ENCODE results near the gene ZP1. TPM values are rescaled to one million over a fixed set of nuclear protein-coding genes. Genes with fewer than 3 reads are reported as not detected.

The ZP1 gene
- total and polyA plus RNA-seq, 2 of the 8 experiments (the other 6 are each of a cell fraction or from before 2014, with no cell fraction given) = not detected

DNA sequence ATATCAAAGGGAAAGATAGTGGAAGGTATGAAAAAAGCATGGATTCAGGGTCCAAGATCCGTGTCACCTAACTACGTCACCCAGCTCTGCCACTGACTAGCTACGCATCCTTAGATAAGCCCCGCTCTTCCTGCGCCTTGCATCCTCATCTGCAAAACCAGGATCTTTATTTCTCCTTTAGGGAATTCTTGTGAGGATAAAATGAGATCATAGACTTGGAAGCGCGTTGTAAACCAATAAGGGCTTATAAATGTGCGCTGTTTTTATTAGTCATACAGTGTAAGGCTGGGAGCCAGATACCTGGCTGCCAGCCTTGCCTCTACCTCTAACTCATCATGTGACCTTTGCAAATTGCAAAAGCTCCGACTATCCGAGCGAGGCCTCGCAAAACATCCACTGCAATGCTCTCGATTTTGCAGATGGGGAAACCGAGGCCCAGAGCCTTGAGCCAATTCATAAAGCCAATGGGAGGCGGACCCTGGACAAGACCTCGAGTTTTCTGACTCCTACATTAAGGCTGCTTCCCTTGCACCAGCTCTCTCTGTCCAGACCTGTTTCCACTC is 38.3 kb downstream of the ZP1 start:
- 17% methylated on average over 16 of the region's 16 CpGs; no CpG with 5 or more reads in 1 of the 2 experiments for WGBS, 2 experiments (ENCODE audit: extremely low coverage in 1 of 2, insufficient coverage in 1 of 2, insufficient read length in 1 of 2, insufficient replicate concordance in 2 of 2, low coverage in 1 of 2, low lambda C conversion rate in 2 of 2, missing lambda C conversion rate in 1 of 2)
- TF ChIP-seq SP4 (IDR thresholded peaks at IDR 0.05; ENCODE audit: low read length) (no peak), POU5F1 (IDR thresholded peaks at IDR 0.05; ENCODE audit: low read depth, low read length) (no peak), JUND (IDR thresholded peaks at IDR 0.05; ENCODE audit: low read length) (no peak), PHF8 (conservative IDR thresholded peaks at IDR 0.05; ENCODE audit: low read depth, low read length) (no peak), JUN (IDR thresholded peaks at IDR 0.05; ENCODE audit: low read depth, low read length) (no peak)

More for the DNA sequence above, 38.3 kb downstream of the ZP1 start:
- H2BK5ac ChIP-seq (ENCODE audit: low read depth, low read length) = no peak overlapping the region; the same call in 1 of the 2 replicates
- ChIA-PET POLR2A (ENCODE audit: partially characterized antibody) (interaction anchor here (0.8 to 4.2 kb wide), 13 partner anchors 10 to 74 kb away, joined by 3 to 28 read pairs (median 4); partner anchors contain the start of genes CCDC86, TMEM109 and TMEM132A), CTCF (ENCODE audit: partially characterized antibody) (interaction anchor here (1.0 to 23.0 kb wide), 6 partner anchors 8 to 73 kb away, joined by 3 to 522 read pairs (median 8); partner anchors contain the start of gene TMEM109)
- peak overlapping the region; percentile 29 for H4K91ac ChIP-seq (replicated peaks; ENCODE audit: insufficient read length, low read length)
- no peaks in the 10 kb centered on the region for H3K9me3 ChIP-seq (ENCODE audit: insufficient read depth in 2 of 2, low read depth in 1 of 2, low read length in 1 of 2)
- H3K27ac ChIP-seq (ENCODE audit: low read depth, low read length) = no peak overlapping the region
- peak overlapping the region; percentile 81 to 97 for H3K4me2 ChIP-seq (ENCODE audit: insufficient read depth in 1 of 2, low read depth in 2 of 2, low read length in 2 of 2)
- H3K27me3 ChIP-seq (replicated peaks in 1 of 4; ENCODE audit: control insufficient read depth in 3 of 4, extremely low read depth in 1 of 4, insufficient read depth in 3 of 4, low read length in 3 of 4) = 0 out of 7 replicates have a peak, but pooled peaks cover 0 to 2% (median 0%) of the 10 kb centered on the region in 4 experiments
- H2AFZ ChIP-seq (ENCODE audit: low read length) = no peak overlapping the region
- DNase-seq (ENCODE audit: low read depth in 1 of 2, low spot score in 2 of 2) = no peak
- H4K20me1 ChIP-seq (replicated peaks in 1 of 2; ENCODE audit: control insufficient read depth in 1 of 2, insufficient read depth in 2 of 2, low read length in 2 of 2) = peaks cover 10 to 22% of the 10 kb centered on the region in 2 experiments
- no peak overlapping the region for H3K18ac ChIP-seq (ENCODE audit: extremely low read depth, low read length)
- H3K23me2 ChIP-seq (ENCODE audit: low read depth, low read length) = peaks cover 2% of the 10 kb centered on the region; the same call in 1 of the 2 replicates
- peaks cover 23 to 40% of the 10 kb centered on the region in 2 experiments for H3K79me2 ChIP-seq (ENCODE audit: control insufficient read depth in 1 of 2, insufficient read depth in 2 of 2, low read length in 2 of 2)
- H2BK12ac ChIP-seq (ENCODE audit: low read depth, low read length) = no peak overlapping the region
- H3K36me3 ChIP-seq (ENCODE audit: control insufficient read depth in 2 of 4, insufficient read depth in 4 of 4, low read length in 3 of 4) = peaks cover 12 to 28% (median 27%) of the 10 kb centered on the region in 4 experiments; a peak in 7 of 8 replicates
- no peak overlapping the region for H3K4ac ChIP-seq (replicated peaks; ENCODE audit: insufficient read length, low read depth, low read length)
- FAIRE-seq = no peak
- H2BK20ac ChIP-seq (ENCODE audit: low read length) = no peak overlapping the region
- peak overlapping the region; percentile 76 to 91 (median 90) for H3K4me3 ChIP-seq (ENCODE audit: extremely low read depth in 1 of 4, insufficient read depth in 2 of 4, low read depth in 3 of 4, low read length in 4 of 4)
- H3K14ac ChIP-seq (ENCODE audit: insufficient read length) = no peak overlapping the region
- H3K4me1 ChIP-seq (replicated peaks in 1 of 4; ENCODE audit: control insufficient read depth in 3 of 4, insufficient read depth in 4 of 4, low read length in 3 of 4) = peaks cover 2 to 8% (median 5%) of the 10 kb centered on the region in 4 experiments; a peak in 4 of 7 replicates
- H4K5ac ChIP-seq (ENCODE audit: insufficient read length, low read depth, low read length) = peak overlapping the region; percentile 32
- H3K79me1 ChIP-seq (ENCODE audit: low read depth, low read length) = peaks cover 6% of the 10 kb centered on the region
- H3K23ac ChIP-seq (ENCODE audit: insufficient read length) = no peak overlapping the region
- peak overlapping the region; percentile 90 for H4K8ac ChIP-seq (ENCODE audit: extremely low read depth, insufficient read depth, low read length)
- no peak overlapping the region for H2BK120ac ChIP-seq (replicated peaks; ENCODE audit: low read depth, low read length)
- no peak overlapping the region for H2BK15ac ChIP-seq (ENCODE audit: low read length)
- peak overlapping the region; percentile 52 for H3K56ac ChIP-seq (replicated peaks; ENCODE audit: insufficient read length, low read depth, low read length)
- peak overlapping the region; percentile 80 to 92 (median 85) for H3K9ac ChIP-seq (replicated peaks in 1 of 4; ENCODE audit: extremely low read depth in 1 of 4, low read depth in 3 of 4, low read length in 3 of 4)
- no peak overlapping the region for H2AK5ac ChIP-seq (ENCODE audit: low read depth, low read length)
